ENCODE data around the gene STAT6. TPM values are rescaled to one million over a fixed set of nuclear protein-coding genes. Genes with fewer than 3 reads are reported as not detected.

STAT6 gene
- total RNA-seq, 2 donors from 2014 or later = 124 to 237 TPM

GRCh38 chr12:57129889-57130288, 18.7 kb upstream of the STAT6 start:
- Histone ChIP-seq H3K4me1 (replicated peaks) (no peaks in the 10 kb centered on the region), H3K36me3 (no peaks in the 10 kb centered on the region), H3K27ac (peak overlapping the region; percentile 94 to 99), H3K9me3 (no peaks in the 10 kb centered on the region), H3K27me3 (replicated peaks; ENCODE audit: insufficient read depth) (no peaks in the 10 kb centered on the region), H3K4me3 (peak overlapping the region; percentile 60 to 83)
- intact Hi-C loops (cut with DNase I) = loop anchor here (1.0 kb wide), 1 partner anchor 21 kb away; no protein-coding TSS in a partner anchor
- TF ChIP-seq POLR2AphosphoS5 (IDR thresholded peaks at IDR 0.05) (no peak), CTCF (IDR thresholded peaks at IDR 0.05) (no peak), POLR2A (IDR thresholded peaks at IDR 0.05) (no peak)
- DNase-seq (ENCODE audit: low spot score) = no peak

- Histone ChIP-seq H3K27me3 (replicated peaks; ENCODE audit: insufficient read depth) (no peaks in the 10 kb centered on the region), H3K9me3 (no peaks in the 10 kb centered on the region), H3K36me3 (no peaks in the 10 kb centered on the region), H3K27ac (peak overlapping the region; percentile 94 to 99), H3K4me1 (replicated peaks) (no peaks in the 10 kb centered on the region), H3K4me3 (peak overlapping the region; percentile 60 to 83)
- TF ChIP-seq CTCF (IDR thresholded peaks at IDR 0.05) (no peak), POLR2AphosphoS5 (IDR thresholded peaks at IDR 0.05) (no peak), POLR2A (IDR thresholded peaks at IDR 0.05) (no peak)
- WGBS = 7% methylated on average over 12 of the region's 12 CpGs
- no peak for DNase-seq (ENCODE audit: low spot score)
- intact Hi-C loops (cut with DNase I) = loop anchor here (1.0 kb wide), 1 partner anchor 22 kb away; no protein-coding TSS in a partner anchor
Measured at GRCh38 chr12:57129321-57129842, 18.2 kb upstream of the STAT6 start.

GRCh38 chr12:57128519-57129247, 17.5 kb upstream of the STAT6 start:
- under 1% methylated on average over 33 of the region's 35 CpGs for WGBS
- Histone ChIP-seq H3K27ac (peak overlapping the region; percentile 94 to 99), H3K4me1 (replicated peaks) (no peaks in the 10 kb centered on the region), H3K36me3 (no peaks in the 10 kb centered on the region), H3K27me3 (replicated peaks; ENCODE audit: insufficient read depth) (no peaks in the 10 kb centered on the region), H3K4me3 (peak overlapping the region; percentile 60 to 83), H3K9me3 (no peaks in the 10 kb centered on the region)
- intact Hi-C loops (cut with DNase I) = loop anchor here (1.0 kb wide), 1 partner anchor 23 kb away; no protein-coding TSS in a partner anchor
- TF ChIP-seq POLR2AphosphoS5 (IDR thresholded peaks at IDR 0.05) (no peak), POLR2A (IDR thresholded peaks at IDR 0.05) (no peak), CTCF (IDR thresholded peaks at IDR 0.05) (no peak)
- no peak for DNase-seq (ENCODE audit: low spot score)

- H3K4me3 ChIP-seq = peak within 1 kb of the TSS; percentile 60 to 83
- no peaks in the 10 kb centered on the region for H3K9me3 ChIP-seq
- H3K4me1 ChIP-seq (replicated peaks) = no peaks in the 10 kb centered on the region
- H3K27me3 ChIP-seq (replicated peaks; ENCODE audit: insufficient read depth) = no peaks in the 10 kb centered on the region
- DNase-seq (ENCODE audit: low spot score) = peak; percentile 90
- WGBS = under 1% methylated on average over 57 of the region's 57 CpGs
- no peak for TF ChIP-seq CTCF (IDR thresholded peaks at IDR 0.05)
- peak; percentile 78 for TF ChIP-seq POLR2AphosphoS5 (IDR thresholded peaks at IDR 0.05)
- peak; percentile 92 for TF ChIP-seq POLR2A (IDR thresholded peaks at IDR 0.05)
- peak within 1 kb of the TSS; percentile 94 to 99 for H3K27ac ChIP-seq
- intact Hi-C loops (cut with DNase I) = no loop called here
- H3K36me3 ChIP-seq = no peaks in the 10 kb centered on the region
Measured at GRCh38 chr12:57127726-57128518, 16.8 kb upstream of the STAT6 start, which contains the start of gene LRP1. Gene LRP1, plus strand, starts transcription at chr12:57128483. Its CDS starts 482 bp downstream, at chr12:57128965.
